Body of pancreas (tissue), 4 donors: Measurements from ENCODE around the gene C3orf70. TPM values are rescaled to one million over a fixed set of nuclear protein-coding genes. Genes with fewer than 3 reads are reported as not detected.
A peak's percentile ranks its signal among the peaks of the same experiment; 100 is the strongest.

ENCODE experiments used
- ATAC-seq: fragments of 150-250 bp; one replicate; pipeline ENCODE4 v1.9.1; 2016
- DNase-seq, 4 donors: peaks; one replicate each; pipeline ENCODE4 v3.0.0-alpha.2; 2019
- H3K27ac ChIP-seq, 4 donors: fragments of 200-600 bp; sonication (generic); 1 replicate in 3 of 4; 2 replicates in 1 of 4; pipeline versions ENCODE4 v1.5.1 to v1.6.1; 2016 to 2019; ENCODE audit warnings: mild to moderate bottlenecking in 1 of 4, mixed read lengths in 1 of 4, moderate library complexity in 1 of 4
- H3K27me3 ChIP-seq, 2 donors: fragments of 200-600 bp; sonication (generic); one replicate each; pipeline ENCODE4 v1.6.0; 2016; ENCODE audit warnings: mild to moderate bottlenecking in 1 of 2
- H3K36me3 ChIP-seq, 2 donors: fragments of 200-600 bp; sonication (generic); replicated peaks in 1 of 2; 2 replicates each; pipeline ENCODE4 v1.5.1; 2016; ENCODE audit warnings: low read depth in 2 of 2; ENCODE audit not compliant: insufficient read depth in 1 of 2
- H3K4me1 ChIP-seq: fragments of 200-600 bp; sonication (generic); one replicate; pipeline ENCODE4 v1.6.0; 2016
- H3K4me3 ChIP-seq, 2 donors: fragments of 200-600 bp; sonication (generic); 1 replicate in 1 of 2; 2 replicates in 1 of 2; pipeline ENCODE4 v1.5.1; 2016 to 2019
- H3K9me3 ChIP-seq, 3 donors: fragments of 200-600 bp; sonication (generic); 1 replicate in 2 of 3; 2 replicates in 1 of 3; pipeline ENCODE4 v1.5.1; 2016
- CTCF ChIP-seq, 7 experiments: fragments of 450-650 bp in 4 of 7; fragments of 200-600 bp in 3 of 7; sonication (generic) in 3 of 7; IDR thresholded peaks; one replicate each; pipeline ENCODE4 v1.5.1; 2016 to 2019; ENCODE audit warnings: antibody characterized with exemption in 7 of 7
- POLR2A ChIP-seq, 3 donors: fragments of 450-650 bp; IDR thresholded peaks; one replicate each; pipeline ENCODE4 v1.6.1; 2016; ENCODE audit warnings: antibody characterized with exemption in 3 of 3, mild to moderate bottlenecking in 2 of 3
- WGBS, 2 donors: methylation state at CpG; one replicate each; pipeline ENCODE4 v1.1.5; 2017; 5-methylcytosine and 5-hydroxymethylcytosine counted together
- intact Hi-C: fragments of 100-400 bp; cut with DNase I; formaldehyde crosslinking; loops from one replicate; pipeline ENCODE4 v1.15.1; 2023
- total RNA-seq, 2 donors: library from RNA; depleted of rRNA; stranded (reverse); fragments of >200 nt; gene quantifications; one replicate each; pipeline ENCODE4 v1.1.0, GENCODE V29; 2016

C3orf70 gene
- total RNA-seq, 2 donors from 2014 or later = 0.99 to 1.0 TPM

- TF ChIP-seq CTCF (IDR thresholded peaks at IDR 0.05) = no peak
- no peak for TF ChIP-seq POLR2A (IDR thresholded peaks at IDR 0.05)
- 68% methylated on average over 2 of the region's 2 CpGs for WGBS, 2 donors
- Histone ChIP-seq H3K36me3 (no peaks in the 10 kb centered on the region), H3K4me3 (no peak overlapping the region), H3K27me3 (no peaks in the 10 kb centered on the region), H3K4me1 (no peaks in the 10 kb centered on the region), H3K9me3 (no peaks in the 10 kb centered on the region), H3K27ac (no peak overlapping the region)
- no peak for ATAC-seq
- intact Hi-C loops = no loop called here
- peak in 1 of 4 donors; percentile 6 for DNase-seq
These were observed 93.1 kb downstream of the C3orf70 start for GRCh38 chr3:185059766-185060165.

- ATAC-seq = no peak
- no peaks in the 10 kb centered on the region for H3K27me3 ChIP-seq
- 52 to 70% methylated on average over 2 of the region's 2 CpGs for WGBS, 2 donors
These were observed 94.1 kb downstream of the C3orf70 start for GRCh38 chr3:185058796-185059195.

GRCh38 chr3:185057829-185058228 lies 95.0 kb downstream of the C3orf70 start:
- intact Hi-C loops = no loop called here
- H3K9me3 ChIP-seq = no peaks in the 10 kb centered on the region
- no peak for TF ChIP-seq CTCF (IDR thresholded peaks at IDR 0.05)
- TF ChIP-seq POLR2A (IDR thresholded peaks at IDR 0.05) = no peak
- DNase-seq = no peak
- ATAC-seq = no peak
- WGBS, 2 donors = 77 to 97% methylated on average over 1 of the region's 1 CpG
- no peaks in the 10 kb centered on the region for H3K27me3 ChIP-seq
- H3K36me3 ChIP-seq = no peaks in the 10 kb centered on the region
- H3K4me1 ChIP-seq = no peaks in the 10 kb centered on the region
- no peak overlapping the region for H3K27ac ChIP-seq
- no peak overlapping the region for H3K4me3 ChIP-seq

More at GRCh38 chr3:185058796-185059195, 94.1 kb downstream of the C3orf70 start:
- Histone ChIP-seq H3K9me3 (no peaks in the 10 kb centered on the region), H3K27ac (no peak overlapping the region), H3K4me3 (no peak overlapping the region), H3K36me3 (no peaks in the 10 kb centered on the region), H3K4me1 (no peaks in the 10 kb centered on the region)
- no peak for DNase-seq
- intact Hi-C loops = no loop called here
- TF ChIP-seq POLR2A (IDR thresholded peaks at IDR 0.05) (no peak), CTCF (IDR thresholded peaks at IDR 0.05) (no peak)

GRCh38 chr3:185056908-185057307 lies 96.0 kb downstream of the C3orf70 start:
- Histone ChIP-seq H3K9me3 (no peaks in the 10 kb centered on the region), H3K4me1 (no peaks in the 10 kb centered on the region), H3K27me3 (no peaks in the 10 kb centered on the region), H3K4me3 (no peak overlapping the region), H3K36me3 (no peaks in the 10 kb centered on the region), H3K27ac (no peak overlapping the region)
- 84 to 89% methylated on average over 2 of the region's 2 CpGs for WGBS, 2 donors
- DNase-seq = no peak
- intact Hi-C loops = no loop called here
- TF ChIP-seq CTCF (IDR thresholded peaks at IDR 0.05) = no peak
- no peak for TF ChIP-seq POLR2A (IDR thresholded peaks at IDR 0.05)
- ATAC-seq = no peak

GRCh38 chr3:185052631-185053030 lies 100.2 kb downstream of the C3orf70 start:
- TF ChIP-seq CTCF (IDR thresholded peaks at IDR 0.05) = no peak
- no peak for TF ChIP-seq POLR2A (IDR thresholded peaks at IDR 0.05)
- no peak for ATAC-seq
- no peaks in the 10 kb centered on the region for H3K27me3 ChIP-seq
- no peak overlapping the region for H3K4me3 ChIP-seq
- intact Hi-C loops = no loop called here
- H3K9me3 ChIP-seq = no peaks in the 10 kb centered on the region
- H3K36me3 ChIP-seq = no peaks in the 10 kb centered on the region
- H3K4me1 ChIP-seq = no peaks in the 10 kb centered on the region
- no peak for DNase-seq
- 88 to 93% methylated on average over 6 of the region's 6 CpGs for WGBS, 2 donors
- H3K27ac ChIP-seq = no peak overlapping the region
